ENCODE results near the gene RNF215.
"Not testable (repeated sequence)": the region's sequence is repeated elsewhere in the genome, so short reads cannot be mapped to it uniquely, and the experiment has no call there.

Gene RNF215

DNA sequence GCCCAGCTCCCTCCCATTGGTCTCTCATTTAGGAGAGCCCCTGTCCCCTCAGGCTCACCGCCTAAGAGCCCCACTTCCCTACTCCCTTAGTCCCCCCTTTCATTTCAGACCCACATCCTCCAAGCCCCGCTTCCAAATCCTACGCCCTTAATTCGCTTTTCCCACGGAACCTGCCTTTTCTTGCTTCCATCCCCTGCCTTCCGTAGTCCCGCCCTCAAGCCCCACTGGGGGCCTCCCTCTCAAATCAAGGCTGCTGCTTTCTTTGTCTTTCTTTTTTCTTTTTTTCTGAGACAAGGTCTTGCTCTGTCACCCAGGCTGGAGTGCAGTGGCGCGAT, 30.0 kb downstream of the RNF215 start:
- DNase-seq = no peak

DNA sequence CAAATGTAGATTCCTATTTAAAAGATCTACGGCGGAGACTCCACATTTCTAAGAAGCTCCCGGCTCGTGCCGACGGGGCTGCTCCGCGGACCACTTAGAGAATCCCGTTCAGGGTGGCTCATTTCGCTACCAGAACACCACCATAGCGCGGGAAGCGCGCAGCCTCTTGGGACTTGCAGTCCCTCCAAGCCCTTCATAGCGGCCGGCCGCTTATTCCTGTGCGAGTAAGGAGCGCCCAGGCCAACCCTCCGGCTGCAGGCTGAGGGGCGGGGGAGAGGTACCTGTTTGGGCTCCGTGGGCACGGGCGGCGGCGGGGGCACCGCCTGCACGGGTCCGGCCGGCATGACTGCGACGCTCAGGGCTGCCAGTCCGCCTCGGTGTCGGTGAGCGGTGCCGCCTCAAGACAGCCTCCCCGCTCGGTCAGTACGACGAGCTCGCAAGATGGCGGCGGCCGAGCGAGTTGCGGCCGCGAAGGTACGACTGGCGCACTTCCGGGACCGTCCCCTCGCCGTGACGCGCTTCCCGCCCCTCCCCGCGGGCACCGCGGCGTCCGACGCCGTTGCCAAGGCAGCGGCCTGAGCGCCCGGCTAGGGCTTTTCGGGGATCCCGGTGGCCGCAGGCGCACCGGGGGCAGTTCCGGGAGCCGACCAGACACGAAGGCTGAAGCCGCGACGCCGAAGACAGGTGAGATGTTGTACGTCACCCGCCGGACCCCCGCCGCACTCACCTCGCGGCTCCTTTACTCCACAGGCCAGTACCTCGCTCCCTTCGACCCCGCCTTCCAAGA, 30.6 kb downstream of the RNF215 start, which contains the start of the genes CCDC157 and SF3A1:
Gene CCDC157 (plus strand): TSS at position 559 of the 787 bp plus-strand sequence. CDS start 8,994 bp downstream, outside the sequence.
Gene SF3A1 (minus strand): TSS at position 446 of the 787 bp plus-strand sequence. CDS start 102 bp downstream, at position 344.
- peak; percentile 88 for DNase-seq

GRCh38 chr22:30354644-30355043, 32.6 kb downstream of the RNF215 start:
- DNase-seq = no peak

DNA sequence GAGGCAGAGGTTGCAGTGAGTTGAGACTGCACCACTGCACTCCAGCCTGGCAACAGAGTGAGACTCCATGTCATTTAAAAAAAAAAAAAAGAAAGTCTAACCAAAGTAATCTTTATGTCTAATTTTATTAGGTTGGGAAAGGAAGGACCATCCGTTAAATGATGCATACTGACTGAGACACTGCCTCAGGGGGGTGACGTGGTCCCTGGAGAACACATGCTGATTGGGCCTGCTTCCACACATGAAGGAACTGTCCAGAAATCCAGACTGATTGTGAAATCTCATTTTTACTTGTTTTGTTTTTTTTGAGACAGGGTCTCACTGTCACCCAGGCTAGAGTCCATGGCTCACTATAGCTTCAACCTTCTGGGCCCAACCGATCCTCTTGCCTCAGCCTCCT, 36.0 kb downstream of the RNF215 start:
- no peak for DNase-seq

GRCh38 chr22:30348809-30349208, 38.4 kb downstream of the RNF215 start:
- DNase-seq = no peak

GRCh38 chr22:30348404-30348803, 38.8 kb downstream of the RNF215 start:
- no peak for DNase-seq

DNA sequence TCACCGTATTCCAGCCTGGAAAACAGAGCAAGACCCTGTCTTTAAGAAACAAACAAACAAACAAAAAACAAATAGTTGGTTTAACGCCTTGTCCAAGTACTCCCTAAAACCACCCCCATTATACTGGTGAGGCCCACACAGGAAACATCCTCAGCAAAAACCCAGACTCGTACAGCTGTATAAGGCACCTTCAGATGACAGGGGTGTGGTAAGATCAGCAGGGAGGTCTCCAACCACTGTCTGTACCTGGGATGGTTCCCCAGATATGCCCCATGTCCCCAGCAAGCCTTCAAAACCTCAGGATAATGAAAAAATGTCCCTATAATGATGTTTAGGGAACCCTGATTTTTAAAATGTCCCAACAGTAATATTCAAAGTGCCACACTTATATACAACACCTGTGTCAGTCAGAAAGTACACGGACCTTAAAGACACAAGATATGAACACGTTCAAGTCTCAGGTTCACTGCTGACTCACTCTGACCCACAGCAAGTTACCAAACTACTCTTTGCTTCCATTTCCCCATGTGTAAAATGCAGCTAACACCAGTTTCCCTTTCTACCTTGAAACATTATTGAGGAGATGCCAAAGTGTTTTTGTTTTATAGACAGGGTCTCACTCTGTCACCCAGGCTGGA, 39.8 kb downstream of the RNF215 start:
- DNase-seq = no peak

- DNase-seq = no peak
Observed at GRCh38 chr22:30344447-30345200, 42.6 kb downstream of the RNF215 start.

- no peak for DNase-seq
Observed at GRCh38 chr22:30340911-30341685, 46.1 kb downstream of the RNF215 start.

DNA sequence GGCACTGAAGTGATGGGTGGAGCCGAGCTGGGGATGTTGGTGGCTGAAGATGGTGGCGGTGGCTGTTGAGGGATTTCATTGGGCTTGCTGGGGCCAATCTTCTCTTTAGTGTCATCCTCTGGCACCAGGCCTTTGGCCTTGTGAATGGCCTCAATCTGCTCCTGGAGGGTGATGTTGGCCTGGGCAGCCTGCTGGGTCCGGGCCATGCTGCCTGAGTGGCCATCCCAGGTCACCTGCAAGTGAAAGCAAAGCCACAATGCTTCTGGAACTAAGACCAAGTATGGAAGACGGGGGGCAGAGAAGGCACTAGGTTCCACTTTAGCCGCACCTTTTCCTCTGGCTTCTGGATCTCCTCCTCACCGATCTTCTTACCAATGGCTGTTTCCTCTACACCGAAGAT, 48.4 kb downstream of the RNF215 start:
- no peak for DNase-seq

DNA sequence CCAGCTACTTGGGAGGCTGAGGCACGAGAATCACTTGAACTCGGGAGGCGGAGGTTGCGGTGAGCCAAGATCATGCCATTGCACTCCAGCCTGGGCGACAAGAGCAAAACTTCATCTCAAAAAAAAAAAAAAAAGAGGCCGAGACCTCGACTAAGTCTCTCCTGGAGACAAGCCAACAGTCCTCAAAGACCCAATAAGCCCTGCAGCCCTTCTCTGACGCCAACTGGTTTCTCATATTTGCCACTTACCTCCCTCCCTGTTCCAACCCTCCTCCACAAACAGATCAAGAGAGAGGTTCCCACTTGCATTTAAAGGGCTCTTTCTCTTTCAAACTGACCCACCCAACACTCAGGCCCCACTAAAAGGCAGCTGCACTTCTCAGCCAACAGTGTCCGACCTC, 48.9 kb downstream of the RNF215 start:
- not testable (repeated sequence) for DNase-seq

GRCh38 chr22:30337461-30337778, 49.8 kb downstream of the RNF215 start:
- no peak for DNase-seq

GRCh38 chr22:30336752-30337460, 50.3 kb downstream of the RNF215 start:
- no peak for DNase-seq

- DNase-seq = no peak
Observed at GRCh38 chr22:30335236-30335635, 52.0 kb downstream of the RNF215 start.

- no peak for DNase-seq
Observed at GRCh38 chr22:30334646-30335045, 52.6 kb downstream of the RNF215 start.

DNA sequence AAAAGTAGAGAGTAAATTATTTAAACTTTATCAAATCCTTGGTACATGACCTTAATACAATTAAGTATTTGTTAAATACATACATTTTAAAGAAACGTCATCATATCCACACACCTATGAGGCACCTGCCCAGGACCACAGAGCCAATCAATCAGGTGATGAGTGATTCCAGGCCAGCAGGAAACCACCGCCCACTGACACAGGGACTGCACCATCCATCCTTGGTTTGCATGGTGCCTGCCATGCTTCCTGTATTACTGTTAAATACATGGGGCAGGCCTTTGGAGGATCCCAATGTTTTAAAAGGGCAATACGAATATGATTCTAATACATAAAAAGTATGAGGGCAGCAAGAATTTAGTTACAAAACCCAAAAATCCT, 53.5 kb downstream of the RNF215 start:
- DNase-seq = no peak

GRCh38 chr22:30332994-30333706, 54.1 kb downstream of the RNF215 start:
- no peak for DNase-seq

DNA sequence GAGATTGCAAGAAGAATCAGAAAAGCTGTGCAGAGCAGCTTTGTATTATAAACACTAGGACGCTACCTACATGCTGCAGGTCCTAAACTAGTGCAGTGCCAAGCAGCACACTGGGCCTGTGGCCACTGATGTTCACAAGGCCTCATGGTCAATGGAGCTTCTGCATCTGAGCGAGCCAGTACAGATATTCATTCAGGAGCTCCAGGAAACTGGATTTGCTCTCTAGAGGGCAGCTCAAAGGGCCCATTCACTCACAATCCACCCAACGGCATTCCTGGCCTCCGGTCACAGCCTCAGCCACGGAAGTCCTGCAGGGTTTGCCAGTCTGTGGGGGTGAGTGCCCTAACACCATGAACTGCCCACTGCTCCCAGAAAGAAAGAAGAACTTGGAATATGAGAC, 54.7 kb downstream of the RNF215 start:
- DNase-seq = no peak
